Tibial artery (tissue), 4 donors: ENCODE results near the gene ANK2.

Source experiments
- DNase-seq, 2 donors: peaks; one replicate each; pipeline ENCODE4 v3.0.0-alpha.2; 2019
- H3K27ac ChIP-seq, 2 donors: fragments of 200-600 bp; sonication (generic) in 1 of 2; 1 replicate in 1 of 2; 2 replicates in 1 of 2; pipeline ENCODE4 v1.5.1; 2018 to 2019; ENCODE audit warnings: mild to moderate bottlenecking in 1 of 2
- H3K27me3 ChIP-seq, 2 donors: fragments of 200-600 bp; sonication (generic) in 1 of 2; one replicate each; pipeline versions ENCODE4 v1.5.1 to v1.6.0; 2016 to 2019
- H3K36me3 ChIP-seq, 3 donors: fragments of 200-600 bp; sonication (generic) in 2 of 3; one replicate each; pipeline ENCODE4 v1.5.1; 2016 to 2019; ENCODE audit warnings: mild to moderate bottlenecking in 2 of 3
- H3K4me1 ChIP-seq, 4 donors: fragments of 200-600 bp; sonication (generic) in 2 of 4; 1 replicate in 3 of 4; 2 replicates in 1 of 4; pipeline ENCODE4 v1.5.1; 2016 to 2019
- H3K4me3 ChIP-seq, 2 donors: fragments of 200-600 bp; sonication (generic) in 1 of 2; 1 replicate in 1 of 2; 2 replicates in 1 of 2; pipeline ENCODE4 v1.5.1; 2018 to 2019; ENCODE audit warnings: mild to moderate bottlenecking in 2 of 2
- H3K9me3 ChIP-seq, 3 donors: fragments of 200-600 bp; sonication (generic) in 1 of 3; one replicate each; pipeline ENCODE4 v1.5.1; 2016 to 2019
- CTCF ChIP-seq, 2 experiments: fragments of 200-600 bp in 1 of 2; fragments of 450-650 bp in 1 of 2; IDR thresholded peaks; one replicate each; pipeline ENCODE4 v1.5.1; 2017 to 2019; ENCODE audit warnings: antibody characterized with exemption in 2 of 2, mild to moderate bottlenecking in 1 of 2, moderate library complexity in 1 of 2
- intact Hi-C: fragments of 100-400 bp; cut with DNase I; formaldehyde crosslinking; loops from one replicate; pipeline ENCODE4 v1.15.0; 2023; ENCODE audit warnings: low total_unique reads

ANK2 gene

DNA sequence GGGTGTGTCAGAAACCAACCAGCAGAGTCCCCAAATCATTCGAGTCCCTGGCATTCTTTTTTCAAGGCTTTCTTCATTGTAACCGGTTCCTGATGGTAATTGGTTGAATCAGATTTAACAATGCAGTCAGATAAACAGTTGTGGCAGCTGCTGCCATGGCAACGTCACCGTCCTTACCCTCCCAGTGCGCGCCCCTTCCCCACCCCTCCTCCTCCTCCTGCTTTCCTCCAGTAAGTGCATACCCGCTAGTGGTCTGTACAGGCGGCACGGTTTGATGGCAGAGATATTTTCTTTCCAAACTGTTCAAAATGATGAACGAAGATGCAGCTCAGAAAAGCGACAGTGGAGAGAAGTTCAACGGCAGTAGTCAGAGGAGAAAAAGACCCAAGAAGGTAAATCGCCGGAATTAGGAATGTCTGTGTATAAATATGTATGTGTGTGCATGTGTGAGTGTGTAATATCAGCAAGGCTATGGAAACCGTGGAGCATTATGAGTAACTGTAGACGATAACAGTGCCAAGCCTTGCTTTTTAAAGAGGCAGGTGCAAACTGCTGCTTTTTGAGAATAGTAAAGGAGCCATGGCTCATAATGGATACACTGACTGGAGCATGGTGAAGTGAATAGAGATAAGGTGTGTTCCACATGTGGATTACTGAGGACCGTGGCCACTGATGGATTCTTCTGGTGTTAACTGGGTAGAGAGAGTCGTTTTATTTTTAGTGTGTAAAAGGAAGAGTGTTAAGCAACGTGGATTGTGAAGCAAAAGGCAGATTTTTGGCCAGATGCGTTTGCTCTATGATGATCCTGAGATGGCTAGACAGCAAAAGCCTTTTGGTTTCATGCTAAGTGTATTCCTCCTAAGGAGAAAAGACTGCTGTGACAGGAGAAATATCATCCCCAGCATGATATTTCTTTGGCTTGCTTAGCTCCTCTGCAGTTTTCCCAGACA is at the start of gene ANK2:
TSS of gene ANK2 (plus strand) at position 233 of the 950 bp plus-strand sequence. CDS start at position 309, 76 bp downstream.
- no peak for DNase-seq
- Histone ChIP-seq H3K4me3 (no peak within 1 kb of the TSS), H3K27ac (no peak within 1 kb of the TSS), H3K27me3 (no peaks in the 10 kb centered on the region), H3K4me1 (peaks cover 0 to 7% (median 0%) of the 10 kb centered on the region in 4 donors), H3K36me3 (no peaks in the 10 kb centered on the region), H3K9me3 (no peaks in the 10 kb centered on the region)
- TF ChIP-seq CTCF (IDR thresholded peaks at IDR 0.05), result no peak
- intact Hi-C loops, result no loop called here

DNA sequence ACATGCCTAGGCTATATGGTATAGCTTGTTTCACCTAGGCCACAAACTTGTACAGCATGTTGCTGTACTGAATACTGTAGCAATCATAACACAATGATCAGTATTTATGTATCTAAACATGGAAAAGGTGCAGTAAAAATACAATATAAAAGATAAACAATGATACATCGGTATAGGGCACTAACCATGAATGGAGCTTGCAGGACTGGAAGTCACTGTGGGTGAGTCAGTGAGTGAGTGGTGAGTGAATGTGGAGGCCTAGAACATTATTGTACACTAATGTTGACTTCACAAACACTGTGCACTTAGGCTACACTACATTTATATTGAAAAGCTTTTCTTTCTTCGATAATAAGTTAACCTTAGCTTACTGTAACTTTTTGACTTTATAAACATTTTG is 45.6 kb upstream of the ANK2 start:
- TF ChIP-seq CTCF (IDR thresholded peaks at IDR 0.05), result no peak
- H3K9me3 ChIP-seq, result no peaks in the 10 kb centered on the region
- no peak overlapping the region for H3K4me3 ChIP-seq
- H3K4me1 ChIP-seq, result no peaks in the 10 kb centered on the region
- no peaks in the 10 kb centered on the region for H3K27me3 ChIP-seq
- DNase-seq, result no peak
- intact Hi-C loops, result no loop called here
- no peaks in the 10 kb centered on the region for H3K36me3 ChIP-seq
- no peak overlapping the region for H3K27ac ChIP-seq

DNA sequence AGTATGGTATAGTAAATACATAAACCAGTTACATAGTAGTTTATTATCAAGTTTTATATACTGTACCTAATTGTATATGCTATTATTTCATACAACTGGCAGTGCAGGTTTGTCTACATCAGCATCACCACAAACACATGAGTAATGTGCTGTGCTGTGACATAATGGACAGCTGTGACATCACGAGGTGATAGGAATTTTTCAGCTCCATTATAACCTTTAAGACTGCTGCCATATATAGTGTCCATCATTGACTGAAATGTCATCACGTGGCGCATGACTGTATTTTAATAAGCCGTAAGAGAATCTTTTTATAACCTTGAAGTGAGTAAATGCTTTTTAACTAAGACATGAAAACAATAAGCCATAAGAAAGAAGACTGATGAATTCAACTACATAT is 44.8 kb upstream of the ANK2 start:
- H3K4me3 ChIP-seq, result no peak overlapping the region
- no peaks in the 10 kb centered on the region for H3K36me3 ChIP-seq
- no peaks in the 10 kb centered on the region for H3K4me1 ChIP-seq
- no peak for DNase-seq
- H3K9me3 ChIP-seq, result no peaks in the 10 kb centered on the region
- intact Hi-C loops, result no loop called here
- no peaks in the 10 kb centered on the region for H3K27me3 ChIP-seq
- no peak for TF ChIP-seq CTCF (IDR thresholded peaks at IDR 0.05)
- no peak overlapping the region for H3K27ac ChIP-seq

- no peak for DNase-seq
- Histone ChIP-seq H3K27me3 (no peaks in the 10 kb centered on the region), H3K4me3 (no peak overlapping the region), H3K27ac (no peak overlapping the region), H3K4me1 (no peaks in the 10 kb centered on the region), H3K36me3 (no peaks in the 10 kb centered on the region), H3K9me3 (no peaks in the 10 kb centered on the region)
- TF ChIP-seq CTCF (IDR thresholded peaks at IDR 0.05), result no peak
- intact Hi-C loops, result no loop called here
Measured at GRCh38 chr4:113006632-113007031, 42.8 kb upstream of the ANK2 start.

GRCh38 chr4:113007151-113007550 is 42.3 kb upstream of the ANK2 start:
- DNase-seq, result no peak
- TF ChIP-seq CTCF (IDR thresholded peaks at IDR 0.05), result no peak
- H3K4me1 ChIP-seq, result no peaks in the 10 kb centered on the region
- intact Hi-C loops, result no loop called here
- H3K9me3 ChIP-seq, result no peaks in the 10 kb centered on the region
- H3K27ac ChIP-seq, result no peak overlapping the region
- H3K4me3 ChIP-seq, result no peak overlapping the region
- no peaks in the 10 kb centered on the region for H3K27me3 ChIP-seq
- H3K36me3 ChIP-seq, result no peaks in the 10 kb centered on the region
